GM19324 (cell line): ENCODE measurements around the gene GLB1L2.
"Not testable (repeated sequence)": the region's sequence is repeated elsewhere in the genome, so short reads cannot be mapped to it uniquely, and the experiment has no call there.

Source experiments
- ATAC-seq: cut with Tn5 transposase; IDR thresholded peaks from one replicate; pipeline ENCODE4 v1.9.1; 2021; ENCODE audit warnings: mild to moderate bottlenecking, moderate library complexity; ENCODE audit not compliant: unreplicated experiment, low FRiP score

Gene GLB1L2, protein sequence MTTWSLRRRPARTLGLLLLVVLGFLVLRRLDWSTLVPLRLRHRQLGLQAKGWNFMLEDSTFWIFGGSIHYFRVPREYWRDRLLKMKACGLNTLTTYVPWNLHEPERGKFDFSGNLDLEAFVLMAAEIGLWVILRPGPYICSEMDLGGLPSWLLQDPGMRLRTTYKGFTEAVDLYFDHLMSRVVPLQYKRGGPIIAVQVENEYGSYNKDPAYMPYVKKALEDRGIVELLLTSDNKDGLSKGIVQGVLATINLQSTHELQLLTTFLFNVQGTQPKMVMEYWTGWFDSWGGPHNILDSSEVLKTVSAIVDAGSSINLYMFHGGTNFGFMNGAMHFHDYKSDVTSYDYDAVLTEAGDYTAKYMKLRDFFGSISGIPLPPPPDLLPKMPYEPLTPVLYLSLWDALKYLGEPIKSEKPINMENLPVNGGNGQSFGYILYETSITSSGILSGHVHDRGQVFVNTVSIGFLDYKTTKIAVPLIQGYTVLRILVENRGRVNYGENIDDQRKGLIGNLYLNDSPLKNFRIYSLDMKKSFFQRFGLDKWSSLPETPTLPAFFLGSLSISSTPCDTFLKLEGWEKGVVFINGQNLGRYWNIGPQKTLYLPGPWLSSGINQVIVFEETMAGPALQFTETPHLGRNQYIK

DNA sequence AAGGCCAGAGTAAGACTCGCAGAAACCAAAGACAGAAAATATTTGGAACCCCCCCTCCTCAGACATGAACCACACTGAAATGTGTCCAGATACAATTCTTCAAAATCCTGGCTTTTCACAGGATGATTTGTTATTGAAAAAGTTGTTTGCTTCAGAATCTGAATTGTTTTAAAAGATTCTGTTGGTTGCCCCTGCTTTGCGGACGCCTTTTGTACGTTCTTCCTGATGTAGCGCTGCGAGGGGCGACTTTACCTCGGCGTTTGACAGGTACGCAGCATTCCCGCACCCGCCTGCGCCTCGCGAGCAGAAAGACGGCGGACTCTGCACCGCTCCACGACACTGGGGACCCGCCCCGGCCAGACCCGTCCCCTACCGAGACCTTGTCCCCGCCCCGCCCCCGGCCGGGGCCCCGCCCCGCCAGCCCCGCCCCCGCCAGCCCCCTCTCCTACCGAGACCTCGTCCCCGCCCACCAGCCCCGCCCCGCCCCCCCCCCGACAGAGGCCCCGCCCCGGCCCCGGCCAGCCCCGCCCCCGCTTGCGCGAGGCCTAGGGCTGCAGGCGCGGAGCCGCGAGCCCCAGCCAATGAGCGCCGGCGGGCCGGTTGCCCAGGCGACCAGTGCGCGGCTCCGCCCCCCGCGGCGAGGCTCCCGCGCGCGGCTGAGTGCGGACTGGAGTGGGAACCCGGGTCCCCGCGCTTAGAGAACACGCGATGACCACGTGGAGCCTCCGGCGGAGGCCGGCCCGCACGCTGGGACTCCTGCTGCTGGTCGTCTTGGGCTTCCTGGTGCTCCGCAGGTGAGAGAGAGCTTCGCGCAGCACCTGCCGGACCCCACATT lies at the start of gene GLB1L2:
Gene GLB1L2, plus strand, starts transcription at position 635 of the 835 bp plus-strand sequence. Its CDS starts 74 bp downstream, at position 709.
- ATAC-seq: no peak

DNA sequence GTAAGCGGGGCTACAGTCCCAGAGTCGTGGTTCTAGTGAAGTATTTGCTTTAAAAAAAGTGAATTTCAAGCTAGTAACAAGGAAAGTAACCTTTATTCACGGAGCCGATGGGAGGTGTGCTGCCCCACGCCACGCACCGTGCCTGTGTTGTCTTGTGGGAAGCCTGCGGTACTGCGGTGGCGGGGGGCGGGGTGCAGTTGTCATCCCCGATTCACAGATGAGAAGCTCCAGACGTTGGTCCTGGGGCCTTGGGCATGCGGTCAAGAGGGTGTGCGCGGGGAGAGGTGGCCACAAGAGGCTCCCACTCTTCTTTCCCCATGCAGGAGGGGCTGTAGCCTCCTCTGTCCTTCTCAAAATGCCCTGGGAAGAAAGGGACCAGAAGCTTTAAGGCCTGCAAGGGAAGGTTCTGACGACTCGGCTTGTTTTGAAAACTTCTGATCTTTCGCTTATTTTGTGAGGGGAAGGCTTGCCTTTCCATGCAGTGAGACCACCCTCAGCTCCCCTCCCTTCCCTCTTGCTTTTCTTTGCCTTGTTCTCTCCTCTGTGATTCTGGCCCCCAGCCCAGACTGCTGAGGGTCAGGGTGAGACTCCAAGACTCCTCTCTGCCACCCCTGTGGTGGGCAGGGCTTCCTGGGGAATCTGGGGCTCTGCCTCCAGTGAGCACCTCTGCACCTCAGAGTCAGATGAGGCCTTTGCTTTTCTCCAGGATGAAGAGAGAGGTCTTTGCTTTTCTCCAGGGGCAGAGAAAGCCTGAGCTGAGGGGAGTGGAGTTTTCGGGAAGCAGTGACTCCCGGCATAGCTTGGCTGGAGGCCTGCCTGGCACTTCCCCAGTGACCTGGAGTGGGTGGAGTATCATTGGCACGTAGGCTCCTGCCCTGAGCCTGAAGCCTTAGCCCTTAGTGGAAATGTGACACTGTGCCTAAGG lies 49.4 kb upstream of the GLB1L2 start:
- ATAC-seq: no peak

- no peak for ATAC-seq
Measured at GRCh38 chr11:134283461-134284230, 48.1 kb upstream of the GLB1L2 start.

DNA sequence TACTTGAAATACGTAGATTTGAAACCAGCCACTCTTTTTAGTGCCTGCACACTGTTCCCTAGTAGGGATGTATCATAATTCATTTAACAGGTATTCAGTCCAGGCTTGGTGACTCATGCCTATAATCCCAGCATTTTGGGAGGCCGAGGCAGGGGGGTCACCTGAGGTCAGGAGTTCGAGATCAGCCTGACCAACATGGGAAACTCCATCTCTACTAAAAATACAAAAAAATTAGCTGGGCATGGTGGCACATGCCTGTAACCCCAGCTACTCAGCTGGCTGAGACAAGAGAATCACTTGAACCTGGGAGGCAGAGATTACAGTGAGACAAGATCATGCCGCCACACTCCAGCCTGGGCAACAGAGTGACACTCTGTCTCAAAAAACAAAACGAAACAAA lies 47.4 kb upstream of the GLB1L2 start:
- ATAC-seq: not testable (repeated sequence)

DNA sequence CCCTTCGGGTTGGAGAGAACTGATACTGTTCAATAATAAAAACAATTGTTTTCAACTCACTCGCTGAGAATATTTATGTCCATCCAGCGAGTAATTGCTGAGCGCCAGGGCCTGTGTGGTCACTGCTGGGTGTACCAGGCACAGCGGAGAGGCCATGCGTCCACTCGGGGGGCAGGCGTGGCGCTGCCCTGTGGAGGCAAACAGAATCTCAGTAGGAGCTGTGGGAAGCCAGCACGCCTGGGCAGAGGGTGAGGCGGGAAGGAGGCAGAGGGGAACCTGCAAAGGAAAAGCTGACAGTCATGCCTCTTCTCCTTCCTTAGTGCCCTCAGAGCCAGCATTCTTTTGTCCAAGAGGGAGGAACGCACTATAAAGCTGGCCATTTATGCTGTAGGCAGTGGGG lies 44.2 kb upstream of the GLB1L2 start:
- no peak for ATAC-seq

DNA sequence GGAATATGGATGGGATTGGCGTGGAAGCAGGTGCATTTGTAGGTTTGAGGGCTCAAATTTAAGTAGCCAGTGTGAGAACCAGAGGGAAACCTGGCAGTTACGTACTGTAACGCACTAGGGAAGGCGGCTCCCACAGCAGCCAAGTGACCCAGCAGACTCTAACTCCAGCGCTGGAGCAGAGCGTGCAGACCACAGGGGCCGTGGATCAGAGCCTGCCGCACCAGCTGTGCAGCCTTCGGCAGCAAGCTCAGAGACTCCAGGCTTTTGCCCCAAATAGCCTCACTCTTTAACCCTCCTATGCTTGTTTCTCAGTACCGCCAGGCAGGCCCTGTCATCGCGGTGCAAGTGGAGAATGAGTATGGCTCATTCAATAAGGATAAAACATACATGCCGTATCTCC lies 43.3 kb upstream of the GLB1L2 start:
- ATAC-seq: no peak

GRCh38 chr11:134289167-134289566 lies 42.6 kb upstream of the GLB1L2 start:
- ATAC-seq: no peak

DNA sequence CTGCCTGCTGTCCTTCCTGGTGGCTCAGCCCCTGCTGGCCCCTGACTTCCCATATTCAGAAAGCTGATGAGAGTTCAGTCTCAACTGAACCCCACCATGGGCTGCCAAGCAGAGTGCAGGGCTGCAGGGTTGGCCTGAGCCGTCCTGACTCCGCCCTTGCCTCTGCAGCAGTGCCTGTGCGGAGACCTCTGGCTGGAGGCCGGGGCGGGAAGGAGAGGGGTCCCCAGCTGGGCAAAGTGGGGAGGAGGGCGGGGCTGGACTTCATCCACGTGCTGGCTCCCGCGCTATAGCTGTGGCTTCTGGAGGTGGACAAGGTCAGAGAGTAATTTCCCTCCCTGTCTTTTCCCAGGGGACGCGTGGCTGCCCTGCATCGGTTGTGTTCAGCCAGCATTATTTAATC lies 42.0 kb upstream of the GLB1L2 start:
- no peak for ATAC-seq

- no peak for ATAC-seq
Measured at GRCh38 chr11:134290646-134291045, 41.1 kb upstream of the GLB1L2 start.

DNA sequence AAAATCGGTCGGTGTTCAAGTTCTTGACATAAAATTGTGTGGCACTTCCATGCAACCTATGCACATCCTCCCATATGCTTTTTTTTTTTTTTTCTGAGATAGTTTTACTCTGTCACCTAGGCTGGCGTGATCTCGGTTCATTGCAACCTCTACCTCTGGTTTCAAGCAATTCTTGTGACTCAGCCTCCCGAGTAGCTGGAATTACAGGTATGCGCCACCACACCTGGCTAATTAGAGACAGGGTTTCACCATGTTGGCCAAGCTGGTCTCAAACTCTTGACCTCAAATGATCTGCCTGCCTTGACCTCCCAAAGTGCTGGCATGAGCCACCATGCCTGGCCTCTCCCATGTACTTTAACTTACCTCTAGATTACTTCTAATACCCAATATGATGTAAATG lies 40.6 kb upstream of the GLB1L2 start:
- no peak for ATAC-seq

- no peak for ATAC-seq
Measured at GRCh38 chr11:134292661-134293060, 39.1 kb upstream of the GLB1L2 start.

- ATAC-seq: no peak
Measured at GRCh38 chr11:134293119-134294113, 38.4 kb upstream of the GLB1L2 start.

- ATAC-seq: no peak
Measured at GRCh38 chr11:134294664-134295063, 37.1 kb upstream of the GLB1L2 start.

DNA sequence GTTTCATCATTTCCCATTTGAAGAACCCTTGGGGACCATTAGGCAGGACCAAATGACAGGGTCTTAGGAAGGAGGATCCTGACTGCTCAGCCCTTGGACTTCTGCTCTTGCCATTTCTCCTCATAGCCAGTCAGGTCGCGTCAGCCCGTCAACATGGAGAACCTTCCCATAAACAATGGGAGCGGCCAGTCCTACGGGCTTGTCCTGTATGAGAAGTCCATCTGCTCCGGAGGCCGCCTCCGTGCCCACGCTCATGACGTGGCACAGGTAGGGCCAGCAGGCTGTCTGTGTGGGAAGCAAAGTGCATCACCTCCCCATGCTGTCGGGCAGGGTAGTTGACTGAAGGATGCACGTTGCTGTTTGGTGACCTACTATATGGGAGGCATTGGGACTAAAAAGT lies 19.6 kb upstream of the GLB1L2 start:
- no peak for ATAC-seq

DNA sequence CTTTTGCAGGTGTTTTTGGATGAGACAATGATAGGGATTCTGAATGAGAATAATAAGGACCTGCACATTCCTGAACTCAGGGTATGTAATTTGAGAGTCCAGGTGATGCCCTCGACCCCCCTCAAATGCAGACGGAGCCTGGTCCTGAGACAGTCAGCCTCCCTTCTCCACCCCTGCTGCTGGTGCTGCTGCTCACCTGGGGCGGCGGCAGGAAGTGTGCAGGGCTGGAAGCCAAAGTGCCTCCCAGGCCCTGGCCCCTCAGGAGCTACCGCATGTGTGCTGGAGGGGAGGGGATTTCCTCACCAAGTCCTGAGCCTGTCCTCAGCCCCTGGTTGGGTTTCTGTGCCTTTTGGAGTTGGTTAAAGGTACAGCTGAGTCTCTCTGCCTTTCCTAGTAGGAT lies 19.0 kb upstream of the GLB1L2 start:
- no peak for ATAC-seq

DNA sequence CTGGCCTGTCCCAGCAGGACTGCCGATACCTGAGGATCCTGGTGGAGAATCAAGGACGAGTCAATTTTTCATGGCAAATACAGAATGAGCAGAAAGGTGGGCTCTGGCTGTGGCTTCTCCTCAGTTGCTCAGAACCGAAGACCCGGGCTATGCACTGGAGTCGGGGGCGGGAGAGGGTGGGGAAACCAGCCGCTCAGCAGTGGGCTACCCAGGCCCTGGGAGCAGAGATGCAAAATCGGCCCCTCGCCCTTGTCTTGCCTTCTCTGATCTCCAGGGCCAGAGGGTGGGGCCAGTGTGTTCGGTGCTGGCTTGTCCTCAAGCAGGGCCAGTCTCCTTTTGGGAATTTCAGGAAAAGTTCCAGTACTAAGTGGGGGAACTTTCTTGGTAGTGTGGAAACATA lies 18.4 kb upstream of the GLB1L2 start:
- no peak for ATAC-seq

- ATAC-seq: no peak
Measured at GRCh38 chr11:134313821-134314607, 17.8 kb upstream of the GLB1L2 start.
